Ureter (tissue), 1 donor: ENCODE data around the gene COL2A1. TPM values are rescaled to one million over a fixed set of nuclear protein-coding genes. Genes with fewer than 3 reads are reported as not detected.

Experiments used
- DNase-seq: peaks from one replicate; pipeline ENCODE4 v3.0.0-alpha.2; 2020; ENCODE audit warnings: low spot score
- total RNA-seq: library from RNA; stranded (reverse); gene quantifications from one replicate; pipeline ENCODE4 v1.2.4, GENCODE V29; 2023
- donor health status: DM: yes; HTN: yes; CAD: no.

Gene COL2A1
- total RNA-seq, 1 donor from 2014 or later, result not detected

DNA sequence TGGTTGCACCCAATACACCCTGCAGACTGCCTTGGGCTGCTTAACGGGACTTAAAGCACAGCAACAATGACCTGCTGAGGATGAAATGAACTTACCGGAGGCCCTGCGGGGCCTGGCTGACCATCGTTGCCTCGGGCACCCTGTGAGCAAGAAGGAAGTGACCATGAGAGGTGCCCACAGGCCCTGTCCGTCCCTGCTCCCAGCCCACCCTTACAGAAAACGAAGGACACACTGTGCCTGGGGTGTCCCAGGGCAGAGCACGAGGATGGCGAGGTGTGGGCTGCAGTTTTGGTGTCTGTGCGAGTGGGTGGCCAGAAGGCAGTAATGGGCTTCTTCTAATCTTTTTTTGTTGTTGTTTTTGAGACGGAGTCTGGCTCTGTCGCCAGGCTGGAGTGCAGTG is 14.6 kb downstream of the COL2A1 start:
- no peak for DNase-seq

DNA sequence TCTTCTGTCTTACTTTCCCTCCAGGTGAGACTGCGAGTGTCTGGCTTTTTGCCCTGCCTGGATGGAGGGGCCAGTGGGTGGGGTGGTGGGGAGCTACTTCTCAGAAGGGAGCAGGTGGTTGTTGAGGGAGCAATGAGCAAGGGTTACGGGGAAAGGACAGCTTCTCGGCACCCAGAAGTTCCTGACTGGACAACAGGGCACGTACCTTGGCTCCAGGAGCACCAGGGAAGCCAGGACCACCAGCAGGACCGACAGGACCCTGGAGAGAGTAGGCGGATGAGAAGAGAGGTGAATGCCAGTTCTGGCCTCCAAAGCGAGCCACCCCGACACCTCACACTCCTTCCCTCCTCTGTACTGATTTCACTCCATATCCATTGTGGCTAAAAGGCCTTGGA is 15.3 kb downstream of the COL2A1 start:
- DNase-seq, result no peak

DNA sequence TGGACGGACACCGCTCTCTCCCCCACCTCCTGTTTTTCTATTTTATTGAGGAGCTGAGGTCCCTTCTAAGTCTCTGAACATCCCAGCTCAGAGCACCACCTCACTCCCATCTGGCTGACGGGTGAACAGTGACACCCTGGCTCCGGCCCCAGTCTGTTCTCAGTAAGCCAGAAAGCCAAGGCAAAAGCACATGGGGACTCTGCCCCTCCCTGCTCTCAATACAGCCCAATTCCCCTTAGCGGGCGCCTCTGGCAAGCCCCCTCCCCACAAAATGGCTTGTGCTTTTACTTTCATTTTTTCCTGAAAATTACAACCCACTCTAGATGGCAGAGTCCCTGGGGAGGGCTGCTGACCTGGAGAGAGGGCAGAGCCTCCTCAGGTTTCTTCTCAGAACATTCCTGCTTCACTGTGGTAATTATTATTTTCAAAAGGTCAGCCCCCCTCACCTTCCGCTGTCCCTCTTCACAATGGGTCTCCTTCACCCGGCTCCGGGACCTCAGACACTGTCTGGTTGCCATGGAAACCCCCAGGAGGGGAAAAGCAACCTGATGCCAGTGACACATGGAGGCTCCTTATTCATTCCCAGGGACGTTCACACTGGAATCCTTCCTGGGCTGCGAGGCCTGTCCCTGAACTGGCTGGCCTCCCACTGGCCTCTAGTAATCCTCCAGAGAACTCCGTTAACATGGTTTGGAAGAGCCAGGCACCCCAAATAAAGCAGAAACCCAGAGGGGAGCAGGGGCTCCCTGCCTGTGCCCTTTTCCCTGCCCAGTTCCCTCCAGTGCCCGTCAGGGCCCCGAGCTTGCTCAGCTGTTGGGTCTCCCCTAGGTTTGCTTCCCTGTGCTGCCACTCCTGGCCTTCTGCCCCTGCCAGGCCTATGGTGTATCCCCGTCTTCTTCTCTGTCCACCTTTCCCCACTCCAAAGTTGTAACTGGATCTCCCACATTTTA is 15.9 kb downstream of the COL2A1 start:
- no peak for DNase-seq

DNA sequence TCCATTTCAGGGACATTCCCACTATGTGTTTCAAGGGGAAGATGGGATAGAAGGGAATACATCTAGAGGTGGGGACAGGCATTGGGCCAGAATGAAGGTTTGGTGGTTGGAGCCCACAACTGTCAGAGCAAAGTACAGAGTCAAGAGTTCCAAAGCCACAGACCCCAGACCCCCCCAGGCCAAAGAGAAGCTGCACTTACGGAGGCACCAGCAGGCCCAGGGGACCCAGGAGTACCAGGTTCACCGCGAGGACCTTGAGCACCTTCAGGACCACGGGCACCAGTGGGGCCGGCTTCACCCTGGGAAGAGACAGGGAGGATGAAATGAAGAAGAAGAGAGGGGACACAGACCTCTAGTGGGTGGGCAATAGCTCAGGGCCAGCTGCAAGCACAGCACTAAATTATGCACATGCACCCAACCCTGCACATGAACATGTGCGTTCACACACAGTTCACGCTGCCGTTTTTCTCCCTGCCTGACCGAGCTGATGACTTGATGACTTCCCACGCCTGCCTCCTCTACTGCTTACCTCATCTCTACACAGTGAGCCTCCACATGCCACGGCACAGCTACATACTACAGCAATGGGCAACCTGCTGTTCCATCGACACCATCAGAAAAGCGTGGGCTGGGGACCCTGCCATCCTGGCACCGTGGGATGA is 16.7 kb downstream of the COL2A1 start:
- DNase-seq, result no peak

DNA sequence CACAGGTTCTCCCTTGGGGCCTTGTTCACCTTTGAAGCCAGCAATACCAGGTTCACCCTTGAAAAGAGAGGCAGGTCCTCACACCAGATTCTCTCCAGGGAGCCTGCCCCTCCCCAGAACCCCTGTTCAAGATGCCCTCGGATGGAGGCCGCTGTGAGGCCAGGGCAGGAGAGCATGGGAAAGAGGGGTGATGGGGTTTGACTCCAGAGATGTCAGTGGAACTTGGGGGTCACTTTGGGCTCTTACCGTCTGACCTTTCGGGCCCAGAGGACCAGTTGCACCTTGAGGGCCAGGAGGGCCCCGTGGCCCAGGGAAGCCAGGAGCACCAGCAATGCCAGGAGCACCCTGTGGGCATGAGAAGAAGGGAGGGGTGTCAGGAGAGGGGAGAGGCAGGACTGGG is 17.4 kb downstream of the COL2A1 start:
- no peak for DNase-seq

DNA sequence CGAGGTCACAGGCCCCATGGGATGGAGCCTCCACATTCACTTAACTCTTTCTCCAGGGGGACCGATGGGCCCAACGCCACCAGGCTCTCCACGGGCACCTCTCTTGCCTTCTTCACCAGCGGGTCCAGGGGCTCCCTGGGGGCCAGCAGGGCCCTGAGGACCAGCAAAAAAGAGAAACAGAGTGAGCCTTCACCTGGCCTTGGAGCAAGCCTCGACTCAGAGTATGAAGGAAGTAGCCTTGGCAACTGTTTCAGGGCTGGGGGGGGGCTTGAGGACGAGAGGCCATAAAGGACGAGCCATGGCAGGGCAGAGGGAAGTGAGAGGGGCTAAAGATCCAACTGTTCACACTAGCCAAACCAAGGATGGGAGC is 18.0 kb downstream of the COL2A1 start:
- DNase-seq, result no peak

DNA sequence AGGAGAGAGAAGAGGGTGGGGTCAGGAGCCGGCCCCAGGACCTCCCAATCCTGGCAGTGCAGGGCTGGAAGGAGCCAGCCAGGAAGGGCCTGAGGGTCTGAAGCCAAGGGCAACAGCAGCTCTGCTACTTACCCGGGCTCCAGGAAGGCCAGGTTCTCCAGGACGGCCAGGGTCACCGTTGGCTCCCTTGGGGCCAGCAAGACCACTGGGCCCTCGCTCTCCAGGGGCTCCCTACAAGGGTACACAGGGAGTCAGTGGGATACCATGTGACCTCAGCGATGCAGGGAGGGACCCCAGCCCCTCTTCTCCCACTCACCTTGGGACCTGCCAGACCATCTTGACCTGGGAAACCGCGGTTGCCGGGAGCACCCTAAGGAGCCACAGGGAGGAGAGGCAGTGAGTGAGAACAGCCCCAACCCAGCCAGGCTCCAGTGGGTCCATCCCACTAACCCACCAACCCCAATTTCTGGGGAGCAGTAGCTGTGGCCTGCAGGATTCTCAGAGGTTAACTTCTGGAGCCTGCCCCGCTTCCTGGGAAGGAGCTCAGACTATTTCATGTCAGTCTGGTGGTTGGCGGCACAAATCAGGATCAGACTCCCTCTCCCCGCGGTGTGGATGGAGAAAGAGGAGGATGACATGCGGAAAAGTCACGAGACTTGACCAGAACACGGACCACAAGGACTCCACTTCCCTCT is 18.5 kb downstream of the COL2A1 start:
- DNase-seq, result no peak

DNA sequence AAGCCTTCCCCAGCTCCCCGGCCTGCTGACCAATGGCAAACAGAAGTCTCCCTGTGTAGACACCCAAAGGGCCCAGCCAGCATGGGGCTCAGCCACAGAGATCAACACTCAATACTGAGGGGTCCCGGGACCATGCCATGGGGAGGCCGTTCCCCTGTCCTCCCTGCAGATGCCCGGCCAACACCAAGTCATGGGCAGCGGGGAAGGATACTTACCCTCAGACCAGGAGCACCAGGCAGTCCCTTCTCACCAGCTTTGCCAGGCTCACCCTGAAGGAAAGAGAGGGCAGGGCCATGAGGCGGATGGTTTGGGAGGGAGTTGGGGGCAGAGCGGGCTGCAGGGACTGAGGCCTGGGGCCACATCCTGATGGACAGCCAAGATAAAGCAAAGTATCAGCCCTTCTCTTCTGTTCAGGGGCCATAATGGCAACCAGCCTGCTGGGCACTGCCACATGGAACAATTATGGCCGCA is 19.9 kb downstream of the COL2A1 start:
- DNase-seq, result no peak

DNA sequence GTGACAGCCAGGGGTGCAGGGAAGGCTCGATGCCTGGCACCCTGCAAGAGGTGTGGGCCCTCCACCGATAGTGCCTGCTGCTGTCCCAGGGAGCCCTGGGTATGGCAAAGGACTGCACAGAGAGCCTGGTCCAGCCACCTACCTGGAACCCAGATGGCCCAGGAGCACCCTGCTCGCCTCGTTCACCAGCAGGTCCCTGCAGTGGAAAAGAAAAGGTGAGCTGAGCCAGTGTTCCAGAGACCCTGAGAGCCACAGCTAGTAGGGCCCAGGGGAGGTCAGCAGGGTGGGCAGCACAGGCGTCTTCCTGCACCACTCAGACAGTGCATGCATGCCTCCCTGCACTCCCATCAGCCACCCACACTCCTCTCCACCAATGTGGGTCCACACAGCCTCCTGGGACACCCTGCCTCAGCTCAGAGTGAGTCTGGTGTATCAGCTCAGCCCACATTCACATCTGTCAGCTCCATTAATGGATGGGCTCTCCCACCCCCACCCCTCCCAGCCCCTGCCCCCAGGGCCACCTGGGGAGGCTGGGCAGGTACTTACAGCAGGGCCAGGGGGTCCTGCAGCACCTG is 20.6 kb downstream of the COL2A1 start:
- DNase-seq, result no peak

DNA sequence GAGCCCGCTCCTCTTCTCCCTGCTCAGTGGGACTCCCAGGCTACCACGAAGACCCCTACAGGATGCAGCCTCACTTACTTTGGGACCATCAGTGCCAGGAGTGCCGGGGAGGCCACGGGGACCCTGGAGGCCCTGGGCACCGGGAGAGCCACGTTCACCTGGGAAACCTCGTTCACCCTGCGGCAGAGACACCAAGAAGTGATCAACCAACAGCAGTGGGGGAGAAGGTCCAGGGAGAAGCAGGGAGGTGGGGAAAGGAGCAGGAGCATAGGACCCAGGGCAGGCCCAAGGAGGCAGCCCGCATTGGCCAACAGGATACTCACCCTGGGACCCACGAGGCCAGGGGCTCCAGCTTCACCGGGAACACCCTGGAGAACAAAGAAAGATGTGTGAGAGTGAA is 21.5 kb downstream of the COL2A1 start:
- DNase-seq, result no peak

DNA sequence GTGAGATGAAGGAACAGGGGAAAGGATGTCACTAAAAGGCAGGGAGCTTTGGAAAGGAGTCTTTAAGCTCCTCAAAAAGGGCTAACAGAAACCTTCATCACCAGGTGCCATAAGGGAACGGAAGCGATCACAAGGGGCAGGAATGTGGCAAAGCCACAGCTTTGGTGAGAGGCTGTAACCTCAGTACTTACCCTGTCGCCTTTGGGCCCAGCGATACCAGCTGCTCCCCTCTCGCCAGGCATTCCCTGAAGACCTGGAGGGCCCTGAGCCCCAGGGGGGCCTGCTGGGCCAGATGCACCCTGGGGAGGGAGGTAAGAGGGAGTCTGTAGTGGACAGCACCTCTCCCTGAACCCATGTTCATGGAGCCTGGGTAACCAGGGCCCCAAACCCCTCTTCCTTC is 22.0 kb downstream of the COL2A1 start:
- no peak for DNase-seq

DNA sequence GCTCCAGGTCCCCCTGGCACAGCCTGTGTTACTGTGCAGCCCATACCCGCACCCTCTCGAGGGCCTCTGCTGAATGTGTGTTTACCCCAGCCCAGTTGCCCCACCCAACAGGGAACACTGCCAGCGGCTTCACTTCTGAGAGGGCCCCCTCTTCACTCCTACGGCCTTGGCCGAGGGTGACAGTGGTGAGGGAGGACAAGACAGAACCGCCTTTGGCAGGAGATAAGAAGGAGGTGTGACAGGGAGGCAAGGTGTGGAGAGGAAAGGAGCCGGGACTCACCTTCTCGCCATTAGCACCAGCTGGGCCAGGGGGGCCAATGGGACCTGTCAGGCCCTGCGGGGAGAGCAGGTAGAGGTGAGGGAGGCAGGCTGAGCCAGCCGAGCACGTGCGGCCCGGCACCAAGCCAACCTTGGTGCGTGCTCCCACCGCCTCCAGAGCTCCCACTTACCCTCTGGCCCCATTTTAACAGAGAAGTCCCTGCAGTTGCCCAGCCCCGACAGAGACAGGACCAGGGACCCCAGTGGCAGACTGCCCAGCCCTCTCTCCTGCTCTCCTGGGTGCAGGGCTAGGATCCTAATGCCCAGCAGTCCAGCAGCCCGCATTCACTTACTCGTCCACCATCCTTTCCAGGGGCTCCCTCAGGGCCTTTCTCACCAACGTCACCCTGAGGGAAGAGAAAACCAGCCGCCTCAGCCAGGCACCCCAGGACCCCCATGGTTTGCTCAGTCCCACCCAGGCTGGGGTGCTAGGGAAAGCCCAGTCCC is 22.6 kb downstream of the COL2A1 start:
- DNase-seq, result no peak

DNA sequence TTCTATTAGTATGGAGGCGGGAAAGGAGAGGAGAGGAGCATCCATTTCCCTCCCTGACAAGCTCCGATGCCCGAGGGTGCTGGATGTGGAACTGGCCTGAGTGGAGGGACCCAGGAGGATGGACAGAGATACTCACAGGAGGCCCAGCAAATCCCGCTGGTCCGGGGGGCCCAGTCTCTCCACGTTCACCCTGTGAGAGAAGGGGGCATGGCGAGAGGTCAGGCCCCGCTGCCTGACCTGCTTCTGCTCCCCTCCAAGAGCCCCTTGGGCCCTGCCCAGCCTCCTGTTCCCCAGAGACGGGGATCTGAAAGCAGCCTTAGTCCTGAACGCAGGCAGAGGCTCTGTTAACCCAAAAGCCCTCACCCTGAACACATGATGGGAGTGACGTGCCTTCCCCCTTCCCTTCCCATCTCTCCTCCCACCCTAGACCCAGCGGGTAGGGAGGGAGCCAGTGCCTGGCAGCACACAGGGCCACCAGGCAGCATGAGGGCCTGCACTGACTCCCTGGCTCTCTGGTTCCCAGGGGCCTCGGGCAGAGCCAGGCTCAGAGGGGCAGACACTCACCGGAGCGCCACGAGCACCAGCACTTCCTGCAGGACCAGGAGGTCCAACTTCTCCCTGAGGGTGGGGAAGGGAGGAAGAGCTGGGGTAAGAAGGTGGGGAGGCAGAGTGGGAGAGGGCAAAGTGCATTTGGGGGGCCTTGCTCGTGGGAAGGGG is 23.3 kb downstream of the COL2A1 start:
- DNase-seq, result no peak

DNA sequence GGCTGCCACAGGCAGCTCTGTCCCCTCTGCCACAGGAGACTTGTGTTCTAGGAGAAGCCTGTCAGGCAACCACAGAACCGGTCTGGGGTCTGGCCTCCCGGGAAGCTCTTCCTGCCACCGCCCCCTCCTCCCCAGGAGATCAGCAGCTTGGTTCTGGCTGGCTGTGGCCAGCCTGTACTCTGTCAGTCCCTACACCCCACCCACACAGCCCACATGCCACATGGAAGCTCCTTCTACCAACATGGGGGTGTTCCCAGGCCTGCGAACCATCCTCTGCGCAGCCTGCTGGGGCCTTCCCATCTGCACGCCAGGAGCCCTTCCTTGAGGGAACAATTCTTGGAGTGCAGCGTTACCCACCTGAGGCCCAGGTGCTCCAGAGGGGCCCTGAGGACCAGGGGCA is 24.1 kb downstream of the COL2A1 start:
- no peak for DNase-seq

DNA sequence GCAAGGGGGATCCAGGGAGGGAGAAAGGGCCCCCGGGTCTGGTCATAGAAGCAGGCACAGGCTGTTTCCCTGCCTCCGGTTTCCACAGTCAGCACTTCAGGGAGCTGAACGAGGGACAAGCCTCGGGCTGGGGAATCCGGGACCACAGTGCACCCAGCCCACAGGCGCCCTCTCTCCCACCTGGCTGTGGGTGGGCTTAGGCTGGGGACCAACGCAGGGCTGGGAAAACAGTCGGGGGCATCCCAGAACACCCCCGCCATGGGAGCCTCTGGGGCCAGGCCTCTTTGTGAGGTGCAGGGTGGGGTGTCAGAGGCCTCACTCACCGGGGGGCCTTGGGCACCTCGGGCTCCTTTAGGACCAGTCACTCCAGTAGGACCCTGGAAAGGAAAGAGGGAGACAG is 24.6 kb downstream of the COL2A1 start:
- DNase-seq, result no peak

DNA sequence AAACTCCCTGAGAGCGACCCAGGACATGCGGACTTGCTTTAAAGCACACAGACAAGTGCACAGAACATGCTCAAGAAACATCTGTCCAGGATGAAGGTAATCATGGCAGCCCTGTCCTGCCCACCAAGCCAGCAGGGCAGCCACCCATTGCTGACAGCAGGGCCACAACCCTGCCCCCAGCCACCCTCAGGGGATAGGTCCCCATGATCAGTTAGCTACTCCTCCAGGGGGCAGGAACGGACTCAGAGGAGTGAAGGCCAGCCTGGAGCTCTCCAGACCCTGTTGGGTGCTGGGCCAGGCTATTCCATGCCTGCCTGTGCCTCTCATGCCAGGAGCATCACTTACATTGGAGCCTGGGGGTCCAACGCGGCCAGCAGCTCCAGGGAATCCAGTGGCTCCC is 25.1 kb downstream of the COL2A1 start:
- no peak for DNase-seq

DNA sequence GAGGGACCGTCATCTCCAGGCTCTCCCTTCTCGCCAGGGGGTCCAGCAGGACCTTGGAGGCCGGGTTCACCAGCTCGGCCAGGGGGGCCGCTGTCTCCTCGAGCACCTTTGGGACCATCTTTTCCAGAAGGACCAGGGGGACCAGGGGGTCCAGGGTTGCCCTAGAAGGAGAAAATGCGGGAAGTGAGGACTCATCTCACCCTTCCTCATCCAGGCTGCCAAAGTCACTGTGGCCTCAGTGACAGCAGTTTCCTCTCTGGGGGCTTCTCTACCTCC is 25.7 kb downstream of the COL2A1 start:
- no peak for DNase-seq

DNA sequence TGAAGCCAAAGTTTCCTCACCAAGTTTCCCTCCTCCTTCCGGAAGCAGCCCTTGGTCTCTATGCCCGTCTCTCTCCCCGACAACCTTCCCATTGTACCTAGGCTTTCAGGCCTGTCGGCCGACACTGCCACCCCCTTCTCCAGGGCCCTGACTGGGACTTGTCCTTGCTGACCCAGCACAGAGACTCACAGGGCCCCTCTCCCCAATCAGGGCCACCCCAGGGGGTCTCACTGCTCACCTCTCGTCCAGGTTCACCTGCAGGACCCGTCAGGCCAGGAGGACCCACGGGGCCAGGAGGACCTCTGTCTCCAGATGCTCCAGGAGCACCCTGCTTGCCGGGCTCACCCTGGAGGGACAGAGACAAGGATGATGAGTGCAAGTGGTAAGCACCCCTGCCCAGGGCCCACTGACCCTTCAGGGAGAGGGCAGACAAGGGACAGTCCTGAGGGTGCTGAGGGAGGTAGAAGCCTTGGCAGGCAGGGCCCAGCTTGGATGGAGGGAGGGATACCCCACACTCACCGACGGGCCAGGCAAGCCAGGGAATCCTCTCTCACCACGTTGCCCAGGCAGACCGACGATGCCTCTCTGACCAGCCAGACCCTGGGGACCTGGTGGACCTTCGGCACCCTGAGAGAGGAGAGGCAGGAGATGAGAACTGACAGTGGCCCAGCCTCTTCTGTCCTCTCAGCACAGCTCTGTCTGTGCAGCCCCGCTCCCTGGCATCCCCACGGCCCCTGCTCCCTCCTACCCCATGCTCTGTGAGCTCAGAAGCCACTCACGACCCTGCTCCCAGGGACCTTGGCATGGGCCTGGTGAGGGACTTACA is 26.3 kb downstream of the COL2A1 start:
- DNase-seq, result no peak

DNA sequence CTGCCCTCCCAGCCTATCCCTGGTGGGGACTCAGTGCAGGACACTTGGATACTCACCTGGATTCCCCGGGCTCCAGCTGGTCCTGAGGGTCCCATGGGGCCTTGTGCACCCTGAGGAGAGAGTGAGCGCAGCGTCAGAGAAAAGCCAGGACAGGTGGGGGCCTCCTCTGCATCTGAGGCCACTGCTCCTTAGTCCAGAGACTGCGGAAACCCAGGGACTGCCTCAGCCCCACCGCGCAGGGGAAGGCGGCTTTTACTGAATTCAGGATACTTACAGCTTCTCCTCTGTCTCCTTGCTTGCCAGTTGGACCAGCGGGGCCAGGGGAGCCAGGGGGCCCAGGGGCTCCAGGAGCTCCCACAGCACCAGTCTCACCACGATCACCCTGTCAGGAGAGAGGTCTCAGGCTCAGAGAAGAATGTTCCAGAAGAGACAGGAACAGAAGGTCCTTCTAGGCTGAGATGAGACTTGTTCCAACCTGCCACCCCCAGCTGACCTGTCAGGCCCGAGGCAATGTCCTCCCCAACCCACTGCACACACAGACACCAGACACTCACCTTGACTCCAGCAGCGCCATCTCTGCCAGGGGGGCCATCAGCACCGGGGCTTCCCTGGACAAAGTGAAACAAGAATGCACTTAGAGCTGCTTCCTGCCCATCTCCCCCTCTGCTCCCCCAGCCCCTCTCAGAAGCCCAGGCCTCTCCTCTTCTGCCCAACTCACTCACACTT is 27.1 kb downstream of the COL2A1 start:
- DNase-seq, result no peak

DNA sequence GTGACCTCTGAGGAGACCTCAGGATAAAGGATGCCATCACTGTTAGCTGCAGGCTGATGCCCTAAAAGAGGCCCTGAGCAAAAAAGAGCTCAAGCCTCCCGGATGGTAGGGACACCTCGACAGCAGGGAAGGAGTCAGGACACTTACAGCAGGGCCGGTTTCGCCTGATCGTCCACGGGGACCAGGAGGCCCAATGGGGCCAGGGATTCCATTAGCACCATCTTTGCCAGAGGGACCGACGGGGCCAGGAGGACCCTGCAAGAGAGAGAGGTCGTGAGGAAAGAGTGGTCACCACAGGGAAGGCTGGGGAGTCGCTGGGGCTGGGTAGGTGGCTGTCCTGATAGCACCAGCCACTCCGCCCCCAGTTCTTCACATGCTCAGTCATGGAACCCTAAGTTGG is 28.5 kb downstream of the COL2A1 start:
- no peak for DNase-seq
